ENCODE data around the gene DUSP18. TPM values are rescaled to one million over a fixed set of nuclear protein-coding genes. Genes with fewer than 3 reads are reported as not detected.

DUSP18 gene
- total and polyA plus RNA-seq, 2 of the 13 experiments (the other 11 are each of a cell fraction or from before 2014, with no cell fraction given), result 1.4 to 2.3 TPM

DNA sequence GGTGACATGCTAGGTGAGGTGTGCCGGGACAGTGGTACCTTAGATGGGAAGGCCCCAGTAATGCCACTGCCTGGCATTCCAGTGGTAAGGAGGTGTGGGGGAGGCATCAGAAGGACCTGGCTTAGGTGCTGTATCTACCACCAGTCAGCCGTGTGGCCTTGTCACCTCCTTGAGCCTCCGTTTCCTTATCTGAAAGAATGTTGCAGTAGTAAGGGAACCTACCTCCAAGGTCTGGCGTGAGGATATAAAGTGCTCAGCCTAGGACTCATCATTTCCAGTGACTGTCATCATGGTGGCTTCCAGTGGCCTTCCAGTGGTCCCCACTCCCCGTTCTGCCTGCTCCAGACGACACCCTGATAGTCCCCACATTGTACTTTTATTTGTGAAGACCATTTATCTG is 6.8 kb upstream of the DUSP18 start:
- DNase-seq (ENCODE audit: low spot score) (no peak), ATAC-seq (no peak), FAIRE-seq (no peak)
- no TSS peak for BruUV-seq (replicated peaks)
- H3K27ac ChIP-seq (ENCODE audit: extremely low read length, insufficient read depth, low read length), result no peak overlapping the region
- intact Hi-C loops (cut with micrococcal nuclease; ENCODE audit: unreplicated experiment), result no loop called here
- peaks cover 0 to 21% of the 10 kb centered on the region in 2 experiments; a peak in 2 of 5 replicates for H3K27me3 ChIP-seq (ENCODE audit: control insufficient read depth in 1 of 2, insufficient read depth in 2 of 2, low read length in 2 of 2)
- 0% methylated on average over 2 of the region's 6 CpGs for WGBS (ENCODE audit: low lambda C conversion rate)
- POLR2A ChIA-PET, result no interaction called here
- no peak overlapping the region for H2AFZ ChIP-seq (ENCODE audit: low read length)
- CTCF ChIA-PET (ENCODE audit: low intra/inter-chr PET ratio, low total read pairs), result no interaction called here
- no peak overlapping the region for H3K4me2 ChIP-seq (ENCODE audit: low read depth, low read length)
- no peaks in the 10 kb centered on the region for H3K79me2 ChIP-seq (ENCODE audit: insufficient read depth, low read length)
- H3K4me1 ChIP-seq (ENCODE audit: insufficient read depth, low read length), result no peaks in the 10 kb centered on the region
- no peaks in the 10 kb centered on the region for H3K9me3 ChIP-seq (ENCODE audit: low read length)
- H3K9ac ChIP-seq (ENCODE audit: insufficient read depth, low read depth, low read length), result no peak overlapping the region
- no peaks in the 10 kb centered on the region for H3K36me3 ChIP-seq (replicated peaks in 1 of 2; ENCODE audit: control insufficient read depth in 1 of 2, insufficient read depth in 2 of 2, low read length in 2 of 2)
- in situ Hi-C loops (cut with HindIII; ENCODE audit: extremely low pct_ligation_motif_present, low pct_unique_long_range_greater_than_20kb), result no loop called here
- H3K4me3 ChIP-seq (replicated peaks in 1 of 3; ENCODE audit: insufficient read depth in 1 of 3, low read depth in 2 of 3, low read length in 3 of 3), result no peak overlapping the region
- TF ChIP-seq CCDC6 (CRISPR knock-in tag; IDR thresholded peaks at IDR 0.05) (no peak), SPEN (CRISPR knock-in tag; IDR thresholded peaks at IDR 0.05; ENCODE audit: low read depth) (no peak)
- H4K20me1 ChIP-seq (ENCODE audit: insufficient read depth, low read length), result no peaks in the 10 kb centered on the region

DNA sequence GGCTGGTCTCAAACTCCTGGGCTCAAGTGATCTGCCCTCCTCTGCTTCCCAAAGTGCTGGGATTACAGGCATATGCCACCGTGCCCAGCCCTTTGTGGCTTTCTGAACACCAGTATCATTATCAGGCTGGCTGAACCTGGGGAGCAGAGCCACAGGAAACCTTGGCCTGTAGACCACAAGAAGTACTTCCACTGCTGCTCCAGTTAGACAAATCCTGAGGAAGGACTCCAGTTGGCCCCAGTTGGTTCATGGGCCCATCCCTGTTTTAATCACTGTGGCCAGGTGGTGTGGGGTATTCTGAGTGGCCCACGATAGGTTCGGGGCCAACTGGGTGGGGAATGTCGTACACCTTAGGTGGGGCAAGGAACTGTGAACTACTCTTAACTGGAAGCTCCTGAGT is 5.5 kb upstream of the DUSP18 start:
- FAIRE-seq (no peak), ATAC-seq (no peak), DNase-seq (ENCODE audit: low spot score) (no peak)
- no peak overlapping the region for H3K4me3 ChIP-seq (replicated peaks in 1 of 3; ENCODE audit: insufficient read depth in 1 of 3, low read depth in 2 of 3, low read length in 3 of 3)
- POLR2A ChIA-PET, result no interaction called here
- WGBS (ENCODE audit: low lambda C conversion rate), result 8% methylated on average over 2 of the region's 4 CpGs
- no peaks in the 10 kb centered on the region for H3K36me3 ChIP-seq (replicated peaks in 1 of 2; ENCODE audit: control insufficient read depth in 1 of 2, insufficient read depth in 2 of 2, low read length in 2 of 2)
- no TSS peak for BruUV-seq (replicated peaks)
- H3K27me3 ChIP-seq (ENCODE audit: control insufficient read depth in 1 of 2, insufficient read depth in 2 of 2, low read length in 2 of 2), result peaks cover 1 to 29% of the 10 kb centered on the region in 2 experiments; a peak in 3 of 5 replicates
- TF ChIP-seq ZNF205 (CRISPR knock-in tag; IDR thresholded peaks at IDR 0.05) (no peak), JUN (CRISPR knock-in tag; IDR thresholded peaks at IDR 0.05) (no peak), ZNF547 (CRISPR knock-in tag; IDR thresholded peaks at IDR 0.05) (no peak), TBL1XR1 (IDR thresholded peaks at IDR 0.05; ENCODE audit: borderline replicate concordance, low read length, partially characterized antibody) (no peak), GTF2F1 (IDR thresholded peaks at IDR 0.05; ENCODE audit: low read length) (no peak), GATAD1 (CRISPR knock-in tag; IDR thresholded peaks at IDR 0.05) (no peak)
- TF ChIP-seq, protein P1, sequence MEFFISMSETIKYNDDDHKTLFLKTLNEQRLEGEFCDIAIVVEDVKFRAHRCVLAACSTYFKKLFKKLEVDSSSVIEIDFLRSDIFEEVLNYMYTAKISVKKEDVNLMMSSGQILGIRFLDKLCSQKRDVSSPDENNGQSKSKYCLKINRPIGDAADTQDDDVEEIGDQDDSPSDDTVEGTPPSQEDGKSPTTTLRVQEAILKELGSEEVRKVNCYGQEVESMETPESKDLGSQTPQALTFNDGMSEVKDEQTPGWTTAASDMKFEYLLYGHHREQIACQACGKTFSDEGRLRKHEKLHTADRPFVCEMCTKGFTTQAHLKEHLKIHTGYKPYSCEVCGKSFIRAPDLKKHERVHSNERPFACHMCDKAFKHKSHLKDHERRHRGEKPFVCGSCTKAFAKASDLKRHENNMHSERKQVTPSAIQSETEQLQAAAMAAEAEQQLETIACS (CRISPR knock-in tag; IDR thresholded peaks at IDR 0.05), result no peak
- TF ChIP-seq, protein P2, sequence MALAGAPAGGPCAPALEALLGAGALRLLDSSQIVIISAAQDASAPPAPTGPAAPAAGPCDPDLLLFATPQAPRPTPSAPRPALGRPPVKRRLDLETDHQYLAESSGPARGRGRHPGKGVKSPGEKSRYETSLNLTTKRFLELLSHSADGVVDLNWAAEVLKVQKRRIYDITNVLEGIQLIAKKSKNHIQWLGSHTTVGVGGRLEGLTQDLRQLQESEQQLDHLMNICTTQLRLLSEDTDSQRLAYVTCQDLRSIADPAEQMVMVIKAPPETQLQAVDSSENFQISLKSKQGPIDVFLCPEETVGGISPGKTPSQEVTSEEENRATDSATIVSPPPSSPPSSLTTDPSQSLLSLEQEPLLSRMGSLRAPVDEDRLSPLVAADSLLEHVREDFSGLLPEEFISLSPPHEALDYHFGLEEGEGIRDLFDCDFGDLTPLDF (CRISPR knock-in tag; IDR thresholded peaks at IDR 0.05), result no peak
- intact Hi-C loops (cut with micrococcal nuclease; ENCODE audit: unreplicated experiment) (no loop called here), in situ Hi-C loops (cut with HindIII; ENCODE audit: extremely low pct_ligation_motif_present, low pct_unique_long_range_greater_than_20kb) (no loop called here)
- H3K79me2 ChIP-seq (ENCODE audit: insufficient read depth, low read length), result no peaks in the 10 kb centered on the region
- H3K27ac ChIP-seq (ENCODE audit: extremely low read length, insufficient read depth, low read length), result no peak overlapping the region
- no peak overlapping the region for H2AFZ ChIP-seq (ENCODE audit: low read length)
- peaks cover 6% of the 10 kb centered on the region for H3K4me1 ChIP-seq (ENCODE audit: insufficient read depth, low read length)
- no peak overlapping the region for H3K9ac ChIP-seq (ENCODE audit: insufficient read depth, low read depth, low read length)
- CTCF ChIA-PET (ENCODE audit: low intra/inter-chr PET ratio, low total read pairs), result no interaction called here
- no peaks in the 10 kb centered on the region for H3K9me3 ChIP-seq (ENCODE audit: low read length)
- no peak overlapping the region for H3K4me2 ChIP-seq (ENCODE audit: low read depth, low read length)
- H4K20me1 ChIP-seq (ENCODE audit: insufficient read depth, low read length), result no peaks in the 10 kb centered on the region
